GM21786 (cell line): ENCODE results near the gene TENT5C.

Experiments used
- ATAC-seq: cut with Tn5 transposase; IDR thresholded peaks from one replicate; pipeline ENCODE4 v1.9.1; 2021; ENCODE audit not compliant: unreplicated experiment

TENT5C gene

DNA sequence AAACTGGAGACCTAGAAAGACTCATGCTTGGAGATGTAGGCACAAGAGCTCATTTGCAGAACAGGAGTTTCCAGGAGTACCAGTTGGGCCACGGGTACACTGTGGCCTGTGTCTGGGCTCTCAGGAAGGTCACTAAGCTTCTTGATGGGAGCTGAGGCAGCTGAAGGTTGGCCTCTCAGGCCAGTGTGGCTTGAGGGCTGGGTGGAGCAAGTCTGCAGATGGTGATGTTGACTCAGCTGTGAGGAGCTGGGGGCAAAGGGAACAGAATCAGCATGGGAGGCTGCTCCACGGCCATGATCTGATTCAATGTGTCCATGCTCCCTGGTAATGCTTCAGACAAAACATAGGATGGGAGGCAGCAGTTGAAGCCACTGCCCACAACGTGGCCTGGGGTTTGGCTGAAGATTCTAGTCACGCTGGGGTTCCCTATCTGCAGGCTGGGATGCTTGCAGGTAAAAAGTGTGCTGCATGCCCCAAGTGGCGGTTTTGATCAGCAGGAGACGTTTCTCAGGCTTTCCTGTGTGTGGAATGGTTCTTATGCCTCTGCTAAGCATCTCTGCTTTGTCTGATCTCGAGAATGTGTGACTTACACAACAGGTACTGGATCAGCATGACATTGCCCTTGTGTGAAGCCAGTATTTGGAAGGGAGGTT, 15.4 kb upstream of the TENT5C start:
- ATAC-seq: no peak

DNA sequence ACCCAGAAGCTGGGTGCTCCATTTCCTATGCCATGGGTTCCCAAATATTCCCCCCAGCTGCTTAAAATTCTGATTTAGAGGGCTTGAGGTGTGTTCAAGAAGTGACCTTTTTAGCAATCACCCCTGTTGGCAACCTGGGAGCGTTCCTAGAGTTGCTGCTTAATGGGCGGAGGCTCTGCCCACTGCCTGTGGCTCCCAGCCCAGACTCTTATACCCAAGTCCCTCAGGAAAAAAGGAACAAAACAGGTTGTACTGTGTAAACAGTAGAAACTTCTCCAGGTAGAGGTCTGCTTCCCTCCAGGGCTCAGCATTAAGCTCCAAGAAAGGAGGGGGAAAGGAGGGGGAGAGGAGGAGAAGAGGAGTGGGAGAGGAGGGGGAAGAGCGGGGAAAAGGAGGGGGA, 14.6 kb upstream of the TENT5C start:
- no peak for ATAC-seq

DNA sequence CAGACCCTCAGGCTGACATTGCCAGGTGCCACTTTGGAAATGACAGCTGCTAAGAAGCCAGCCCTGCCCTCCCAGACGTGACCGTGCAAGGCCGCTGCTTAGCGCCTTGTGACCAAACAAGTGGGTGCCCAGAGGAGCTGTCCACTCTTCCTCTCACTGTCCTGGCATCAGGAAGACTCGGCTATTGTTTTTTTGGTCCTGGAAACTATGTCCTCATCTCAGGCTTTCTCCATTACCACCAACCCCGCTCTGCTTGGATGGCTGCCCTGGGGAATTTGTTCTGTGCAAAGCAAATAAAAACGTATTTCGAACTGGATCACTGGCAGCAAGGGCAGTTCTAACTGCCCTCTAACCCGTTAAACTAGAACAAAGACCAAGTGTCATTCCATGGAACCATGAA, 13.7 kb upstream of the TENT5C start:
- ATAC-seq: no peak

DNA sequence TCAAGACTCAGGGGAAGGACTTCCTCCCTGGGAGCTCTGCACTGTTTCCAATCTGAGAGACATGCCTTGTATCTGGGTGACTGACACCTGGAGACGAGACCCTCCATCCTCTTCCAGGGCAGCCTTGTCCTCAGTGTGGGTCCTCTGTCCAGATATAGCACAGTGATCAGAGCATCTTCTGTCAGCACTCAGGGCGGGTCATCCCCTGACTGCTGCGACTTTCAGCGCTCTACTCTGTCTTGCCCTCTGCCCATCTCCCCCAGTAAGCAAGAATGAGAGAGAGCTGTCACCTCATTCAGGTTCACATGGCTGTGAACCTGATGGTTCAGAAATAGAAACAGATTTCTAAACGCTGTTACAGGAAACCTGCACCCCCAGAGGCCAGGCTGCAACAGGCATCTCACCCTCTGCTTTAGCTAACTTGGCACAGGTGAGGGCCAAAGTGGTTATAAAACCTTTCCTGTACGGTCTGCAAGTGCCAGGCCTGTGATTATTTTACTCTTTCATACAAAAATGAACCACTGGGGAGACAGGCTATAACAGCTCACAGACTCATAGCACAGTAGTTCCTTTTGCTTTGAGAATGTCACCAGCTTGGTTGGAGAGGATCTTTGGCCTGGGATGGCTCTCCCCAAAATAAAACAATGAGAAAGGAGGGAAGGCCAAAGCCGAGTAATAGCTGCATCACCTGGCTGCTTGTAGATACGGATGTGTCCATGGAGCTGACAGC, 11.4 kb upstream of the TENT5C start:
- ATAC-seq: no peak

DNA sequence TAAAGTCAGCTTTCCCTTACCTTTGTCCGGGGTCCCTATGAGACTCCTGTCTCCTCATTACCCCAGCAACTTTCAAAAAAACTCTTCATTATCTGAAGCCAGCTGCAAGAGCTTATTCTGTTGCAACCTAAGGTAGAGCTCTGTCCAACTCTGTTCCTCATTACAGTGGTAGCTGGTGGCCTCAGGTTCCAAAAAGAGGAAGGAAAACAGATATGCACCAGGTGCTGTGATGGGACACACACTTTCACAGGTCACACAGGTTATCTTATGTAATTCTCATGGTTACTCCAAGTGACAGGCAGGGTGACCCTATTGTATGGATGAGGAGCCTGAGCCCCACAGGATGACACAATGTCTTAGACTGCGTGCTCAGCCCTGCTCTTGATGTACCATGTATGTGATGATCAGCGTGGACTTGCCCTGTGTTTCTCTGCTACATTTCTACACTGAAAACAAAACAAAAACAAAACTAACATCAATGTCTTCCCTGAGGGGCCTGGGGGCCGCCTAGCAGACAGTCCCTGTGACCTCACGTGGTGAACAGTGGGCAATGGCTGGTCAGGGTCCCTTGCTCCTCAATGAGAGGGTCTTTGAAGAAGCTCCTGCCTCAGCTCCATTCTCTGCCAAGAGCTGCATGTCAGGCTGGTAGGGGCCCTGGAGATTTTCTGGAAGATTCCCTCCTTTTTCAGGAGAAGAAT, 9.7 kb upstream of the TENT5C start:
- no peak for ATAC-seq

DNA sequence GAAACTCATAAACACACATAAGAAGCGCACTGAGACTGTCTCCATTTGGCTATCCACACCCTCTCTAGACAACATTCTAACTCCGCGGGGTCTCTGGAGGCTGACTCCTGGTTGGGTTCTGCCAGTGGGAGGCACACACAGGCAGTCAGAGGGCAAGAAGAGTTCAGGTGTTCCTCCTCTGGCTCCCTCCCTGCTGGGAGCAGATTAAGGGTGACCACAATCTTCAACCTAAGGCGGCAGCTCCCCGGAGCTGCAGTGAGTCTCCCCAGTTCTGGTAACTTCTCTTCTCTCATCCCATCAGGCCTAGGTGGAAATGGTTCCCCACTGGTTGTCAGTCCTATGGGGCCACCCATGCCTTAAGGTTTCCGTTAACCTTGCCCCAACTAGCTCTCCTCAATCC, 7.4 kb upstream of the TENT5C start:
- ATAC-seq: no peak

DNA sequence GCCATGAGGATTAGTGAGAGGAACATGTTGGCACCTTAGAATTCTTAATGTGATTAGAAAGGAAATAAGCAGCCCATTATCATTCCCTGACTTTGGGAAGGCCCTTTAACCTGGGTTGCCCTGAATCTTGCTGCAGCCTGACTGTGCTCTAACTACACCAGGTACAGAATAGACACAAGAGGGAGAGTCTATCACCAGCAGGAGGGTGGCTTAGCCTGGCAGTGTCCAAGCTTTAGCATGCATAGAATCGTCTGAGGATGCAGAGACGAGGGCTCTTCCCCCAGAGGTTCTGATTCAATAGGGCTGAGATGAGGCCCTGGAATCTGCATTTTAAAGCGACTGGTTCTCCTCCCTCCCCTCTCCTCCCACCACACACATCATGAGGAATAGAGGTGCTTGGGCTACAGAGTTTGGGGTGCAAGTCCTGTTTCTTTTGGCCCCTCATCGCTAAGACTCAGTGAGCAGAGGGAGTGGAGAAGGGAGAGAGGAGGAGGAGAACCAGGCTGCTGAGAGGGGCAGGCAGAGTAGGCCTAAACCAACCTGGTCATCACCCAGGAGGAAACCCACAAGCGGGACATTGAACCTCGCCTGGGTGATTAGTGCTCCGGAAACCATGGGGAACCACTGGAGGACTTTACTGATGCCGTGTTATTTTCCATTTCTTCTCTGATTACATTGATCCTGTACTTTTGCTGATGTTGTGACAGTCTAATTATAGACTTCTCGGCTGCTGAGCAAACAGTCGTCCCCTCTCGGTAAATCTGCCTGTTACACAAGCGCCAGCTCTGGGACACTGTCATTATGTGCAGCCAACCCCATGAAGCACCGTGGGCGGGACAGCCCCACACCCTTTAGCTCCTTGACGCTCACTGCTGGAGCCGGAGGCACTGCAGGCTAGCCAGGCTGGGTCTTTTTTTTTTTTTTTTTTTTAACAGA, 6.3 kb upstream of the TENT5C start:
- ATAC-seq: no peak

DNA sequence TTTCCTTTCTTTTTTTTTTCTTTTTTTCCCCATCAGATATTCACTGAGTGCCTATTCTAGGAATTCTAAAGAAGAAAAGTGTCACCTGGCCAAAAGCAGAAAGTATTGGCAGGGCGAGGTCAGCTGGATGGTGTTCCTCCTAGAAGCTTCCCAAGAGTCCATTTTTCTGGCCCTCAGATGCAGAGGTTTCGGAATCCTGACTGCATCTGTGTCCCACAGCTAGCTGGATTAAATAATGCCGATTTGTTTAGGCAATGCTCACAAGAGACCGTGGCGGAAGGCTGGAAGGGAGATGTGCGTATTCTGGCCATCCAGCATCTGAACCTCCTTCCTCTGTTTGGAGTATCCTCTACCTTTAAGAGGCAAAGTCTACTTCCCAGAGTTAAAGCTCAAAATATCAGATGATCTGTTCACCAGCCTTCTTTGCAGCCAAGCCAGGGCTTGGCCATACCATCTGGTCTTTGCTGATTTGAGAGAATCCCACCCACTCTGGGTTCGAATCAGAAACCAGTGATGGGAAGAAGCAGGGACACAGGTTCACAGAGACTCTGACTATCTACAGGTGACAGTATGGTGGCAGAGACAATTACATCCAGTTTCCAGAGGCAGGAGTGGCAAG, 5.4 kb upstream of the TENT5C start:
- ATAC-seq: no peak

DNA sequence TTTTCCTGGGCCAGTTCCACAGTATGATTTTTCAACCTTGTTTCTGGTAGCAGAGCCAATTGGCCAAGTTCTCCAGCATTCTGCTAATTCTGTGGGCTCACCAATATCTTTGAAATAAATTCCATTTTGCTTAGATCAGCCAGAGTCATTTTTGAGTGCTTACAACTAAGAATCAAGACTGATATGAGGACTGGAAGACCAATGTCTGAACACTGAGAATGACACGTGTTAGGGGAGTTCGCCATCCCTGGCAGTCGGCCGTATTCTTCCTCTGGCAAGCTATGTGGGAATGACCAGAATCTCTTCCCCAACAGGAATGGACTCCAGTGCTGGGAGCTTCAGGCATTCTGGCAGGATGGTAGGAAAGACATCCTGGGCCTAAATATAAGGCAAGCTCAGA, 4.9 kb upstream of the TENT5C start:
- ATAC-seq: no peak

DNA sequence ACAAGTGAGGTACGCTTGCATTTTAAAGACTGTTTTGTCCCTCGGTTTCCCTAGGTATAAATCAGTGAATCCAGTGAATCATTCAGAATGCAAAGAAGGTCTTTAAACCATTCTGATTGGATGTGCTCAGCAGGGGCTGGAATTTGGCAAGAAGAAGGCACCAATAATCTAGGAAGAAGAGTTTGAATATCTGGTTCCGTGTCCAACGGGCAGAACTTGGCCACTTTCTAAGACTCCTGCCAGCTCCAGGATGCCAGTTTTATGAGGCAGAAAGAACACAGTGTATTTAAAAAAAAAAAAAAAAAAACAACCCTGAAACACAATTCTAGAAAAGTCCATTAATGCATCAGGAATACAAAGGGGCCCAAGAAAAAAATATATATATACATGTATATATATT, 3.0 kb upstream of the TENT5C start:
- no peak for ATAC-seq

DNA sequence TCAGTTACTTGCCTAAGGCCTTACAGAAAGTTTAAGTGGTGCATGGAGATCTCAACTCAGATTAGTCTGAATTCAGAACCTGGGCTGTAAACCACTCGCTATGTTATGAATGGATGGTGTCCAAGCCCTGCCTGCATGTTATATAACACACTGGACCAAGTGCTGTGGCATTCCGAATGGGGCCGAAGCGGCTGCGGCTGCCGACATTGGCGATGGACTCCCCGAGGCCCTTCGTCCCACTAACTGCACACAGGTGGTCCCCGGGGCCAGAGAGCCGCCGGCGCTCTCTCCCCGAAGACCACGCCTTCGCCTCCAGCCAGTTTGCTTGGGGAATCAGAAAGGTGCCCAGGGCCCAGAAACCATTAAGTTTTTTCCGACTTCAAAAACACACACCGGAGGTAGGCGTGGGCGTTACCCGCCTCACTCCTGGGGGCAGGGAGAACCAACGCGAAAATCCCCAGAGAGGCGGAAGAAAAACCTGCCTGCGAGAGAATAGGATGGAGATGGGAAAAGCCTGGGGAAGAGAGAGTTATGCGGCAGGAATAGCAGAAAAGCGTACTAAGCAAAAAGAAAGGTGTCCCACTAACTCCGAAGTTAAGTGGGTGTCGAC, 579 bp upstream of the TENT5C start:
- ATAC-seq: peak; percentile 25

DNA sequence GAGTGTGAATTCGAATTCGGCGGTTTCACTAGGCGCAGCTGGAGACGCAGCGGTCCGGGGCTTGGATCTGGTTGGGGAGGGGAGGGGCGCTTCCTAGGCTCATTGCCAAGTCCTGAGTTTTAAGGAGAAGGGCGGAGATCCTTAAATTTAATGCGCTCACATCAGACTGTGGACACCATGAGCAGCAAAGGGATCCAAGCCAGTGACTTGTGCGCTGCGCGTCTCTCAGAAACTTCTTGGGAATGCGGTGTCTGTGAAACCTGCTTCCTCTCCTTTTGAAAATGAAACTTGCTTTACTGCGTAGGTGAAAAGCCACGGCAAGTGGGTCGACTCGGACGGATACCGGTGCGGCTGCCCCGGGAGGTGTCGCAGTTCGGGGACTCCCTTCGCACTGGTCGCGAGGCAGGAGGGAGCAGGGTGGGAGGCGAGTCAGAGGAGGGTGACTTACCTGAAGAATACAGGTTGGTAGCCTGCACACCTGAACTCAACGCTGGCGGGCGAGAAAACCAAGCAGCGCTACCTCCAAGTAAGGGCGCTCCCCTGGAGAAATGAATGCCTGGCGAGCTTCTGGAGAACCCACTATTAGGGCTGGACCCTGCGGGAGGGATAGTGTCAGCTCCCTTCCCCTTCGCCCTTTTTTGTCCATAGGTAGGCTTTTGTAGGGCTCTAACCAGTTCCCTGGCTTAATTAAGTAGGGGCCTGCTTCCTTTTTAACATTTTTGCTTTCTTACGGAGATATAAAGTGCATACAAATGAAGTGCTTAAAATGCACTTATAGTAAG, 992 bp downstream of the TENT5C start:
- no peak for ATAC-seq

DNA sequence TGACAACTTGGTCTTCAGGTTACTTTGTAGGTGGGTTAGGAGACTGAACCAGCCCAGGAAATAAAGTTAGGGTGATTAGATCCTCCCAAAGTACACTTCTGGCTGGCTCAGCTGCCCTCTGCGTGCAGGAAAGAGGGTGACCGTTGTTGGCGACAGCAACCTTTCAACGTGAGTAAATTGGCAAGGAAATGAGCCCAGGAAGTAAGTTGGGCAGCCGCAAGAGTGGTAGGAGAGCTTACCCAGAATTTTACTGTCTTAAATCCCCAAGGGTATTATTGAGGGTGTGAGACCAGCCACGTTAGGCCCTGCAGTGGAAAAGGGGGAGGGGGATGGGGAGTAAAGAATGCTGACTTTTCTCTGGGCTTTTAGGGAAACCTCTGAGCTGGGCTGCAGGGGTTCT, 1.6 kb downstream of the TENT5C start:
- ATAC-seq: no peak

DNA sequence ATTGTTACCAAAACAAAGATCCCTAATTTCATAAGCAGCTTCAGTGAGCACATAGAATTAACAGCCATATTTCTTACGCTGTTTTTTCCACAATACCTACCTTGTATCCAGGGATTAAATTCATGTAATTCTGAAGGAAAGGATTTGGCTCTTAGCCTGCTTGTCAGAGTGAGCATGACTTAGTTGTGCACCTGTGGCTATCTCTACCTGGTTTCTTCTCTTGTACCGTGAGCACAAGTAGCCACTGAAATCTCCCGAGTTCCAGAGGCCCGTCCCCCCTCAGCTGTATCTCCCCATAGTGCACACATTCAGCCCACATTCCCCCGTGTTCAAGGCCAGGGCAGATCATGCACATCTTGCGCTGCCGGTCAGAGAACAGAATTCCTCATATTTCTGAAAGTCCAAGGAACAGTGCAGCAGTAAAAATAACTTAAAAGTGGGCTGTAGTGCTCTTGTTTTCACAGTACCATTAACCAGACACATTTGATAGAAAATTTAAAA, 2.3 kb downstream of the TENT5C start:
- no peak for ATAC-seq

DNA sequence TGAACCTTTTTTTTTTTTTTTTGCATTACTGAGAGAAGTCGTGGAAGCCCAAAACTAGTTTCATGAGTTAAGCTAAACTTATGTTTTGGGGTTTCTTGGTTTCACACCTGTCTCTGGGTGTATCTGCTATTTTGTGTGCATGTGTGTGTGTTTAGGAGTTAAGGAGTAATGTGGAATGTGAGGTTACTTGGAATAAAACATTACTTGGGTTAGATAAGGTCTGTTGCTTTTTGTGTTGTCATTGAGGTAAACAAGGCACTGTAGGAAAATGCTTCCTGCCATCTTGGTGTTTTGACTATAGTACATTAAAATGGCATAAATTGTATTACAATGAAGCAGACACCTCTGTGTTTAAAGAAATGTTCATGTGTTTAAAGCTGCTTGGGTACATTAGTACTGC, 2.9 kb downstream of the TENT5C start:
- ATAC-seq: no peak

DNA sequence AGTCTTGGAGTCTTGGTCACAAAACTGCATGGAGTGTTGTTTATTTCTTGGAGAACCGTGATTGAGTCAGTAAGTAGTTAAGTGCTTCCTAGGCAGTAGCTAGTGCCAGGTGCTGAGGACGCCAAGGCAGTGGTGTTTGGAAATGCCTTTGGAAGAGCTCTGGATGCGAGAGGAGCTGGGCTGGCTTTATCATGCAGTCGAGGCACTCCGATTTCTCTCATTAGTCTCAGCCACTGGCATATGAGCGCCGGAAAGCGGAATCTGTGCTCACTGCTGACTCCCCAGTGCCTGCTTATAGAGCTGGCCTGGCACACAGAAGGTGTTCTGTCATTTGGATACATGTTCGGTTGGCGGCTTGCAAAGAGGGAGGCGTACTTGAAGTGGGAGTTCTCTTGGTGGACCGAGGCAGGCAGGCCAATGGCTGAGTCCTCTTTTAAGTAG, 3.6 kb downstream of the TENT5C start:
- no peak for ATAC-seq

DNA sequence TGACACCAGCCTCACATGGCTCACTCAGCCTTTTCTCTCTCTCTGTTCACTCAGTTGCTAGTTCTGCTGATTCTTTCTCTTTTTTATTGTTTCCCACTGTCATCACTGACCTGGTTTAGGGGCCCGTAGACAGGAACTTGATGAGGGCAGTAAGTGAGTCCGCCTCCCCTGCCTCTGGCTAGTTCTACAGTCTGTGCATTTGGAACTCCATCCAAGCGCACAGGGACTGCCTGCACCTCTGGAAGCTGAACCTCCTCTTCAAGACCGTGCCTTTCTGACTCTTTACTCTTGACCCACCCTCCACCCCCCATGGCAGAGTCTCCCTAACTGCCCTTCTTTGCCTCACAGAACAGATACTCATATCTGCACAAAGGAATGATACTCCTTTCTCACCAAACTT, 4.2 kb downstream of the TENT5C start:
- ATAC-seq: no peak

DNA sequence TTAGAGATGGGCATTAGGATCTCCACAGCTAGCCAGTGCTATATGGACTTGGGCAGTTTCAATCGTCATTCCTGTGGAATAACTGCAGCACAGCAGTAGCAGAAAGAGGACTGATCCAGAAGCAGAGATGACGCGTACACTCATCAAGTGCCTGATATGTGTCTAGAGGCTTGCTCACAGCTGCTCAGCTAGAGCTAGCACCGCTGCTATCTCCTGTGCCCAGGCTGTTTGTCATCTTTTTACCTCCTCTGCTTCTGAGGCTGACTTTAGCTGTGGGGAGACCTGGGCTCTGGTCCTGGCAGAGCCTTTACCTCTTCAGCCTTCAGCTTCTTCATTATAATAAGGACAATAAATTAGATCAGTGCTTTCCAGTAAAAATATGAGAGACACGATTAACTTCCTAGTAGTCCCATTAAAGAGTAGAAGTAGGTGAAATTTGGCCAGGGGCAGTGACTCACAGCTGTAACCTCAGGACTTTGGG, 5.3 kb downstream of the TENT5C start:
- ATAC-seq: no peak

DNA sequence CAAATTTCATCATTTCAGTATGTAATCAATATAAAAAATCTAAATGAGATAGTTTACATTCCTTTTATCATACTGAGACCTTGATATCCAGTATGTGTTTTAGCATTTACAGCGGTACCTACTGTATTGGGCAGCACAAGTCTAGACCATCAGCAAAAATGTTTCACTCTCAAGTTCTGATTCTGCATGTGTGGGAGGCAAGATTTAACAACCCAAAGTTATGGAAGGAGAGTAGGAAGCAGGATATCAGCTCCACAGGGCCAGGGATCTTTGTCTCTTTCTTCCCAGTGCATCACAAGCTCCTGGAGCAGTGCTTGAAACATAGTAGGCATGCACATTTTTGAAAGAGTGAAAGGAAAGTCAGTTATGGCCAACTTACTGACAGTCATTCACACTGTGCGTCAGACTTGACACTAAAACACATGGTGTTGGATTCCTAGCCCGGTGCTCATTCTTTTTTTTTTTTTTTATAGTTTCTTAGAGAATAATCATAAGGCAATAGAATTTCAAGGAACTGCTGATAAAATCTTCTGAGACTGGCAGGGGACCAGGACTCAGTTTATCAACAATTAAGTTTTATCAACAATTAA, 6.1 kb downstream of the TENT5C start:
- no peak for ATAC-seq
